GM19395 (cell line): Measurements from ENCODE around the gene TOR4A.
"Not testable (repeated sequence)": the region's sequence is repeated elsewhere in the genome, so short reads cannot be mapped to it uniquely, and the experiment has no call there.

Source experiments
- ATAC-seq: cut with Tn5 transposase; IDR thresholded peaks from one replicate; pipeline ENCODE4 v1.9.1; 2021; ENCODE audit warnings: mild to moderate bottlenecking, moderate library complexity; ENCODE audit not compliant: unreplicated experiment

The TOR4A gene

DNA sequence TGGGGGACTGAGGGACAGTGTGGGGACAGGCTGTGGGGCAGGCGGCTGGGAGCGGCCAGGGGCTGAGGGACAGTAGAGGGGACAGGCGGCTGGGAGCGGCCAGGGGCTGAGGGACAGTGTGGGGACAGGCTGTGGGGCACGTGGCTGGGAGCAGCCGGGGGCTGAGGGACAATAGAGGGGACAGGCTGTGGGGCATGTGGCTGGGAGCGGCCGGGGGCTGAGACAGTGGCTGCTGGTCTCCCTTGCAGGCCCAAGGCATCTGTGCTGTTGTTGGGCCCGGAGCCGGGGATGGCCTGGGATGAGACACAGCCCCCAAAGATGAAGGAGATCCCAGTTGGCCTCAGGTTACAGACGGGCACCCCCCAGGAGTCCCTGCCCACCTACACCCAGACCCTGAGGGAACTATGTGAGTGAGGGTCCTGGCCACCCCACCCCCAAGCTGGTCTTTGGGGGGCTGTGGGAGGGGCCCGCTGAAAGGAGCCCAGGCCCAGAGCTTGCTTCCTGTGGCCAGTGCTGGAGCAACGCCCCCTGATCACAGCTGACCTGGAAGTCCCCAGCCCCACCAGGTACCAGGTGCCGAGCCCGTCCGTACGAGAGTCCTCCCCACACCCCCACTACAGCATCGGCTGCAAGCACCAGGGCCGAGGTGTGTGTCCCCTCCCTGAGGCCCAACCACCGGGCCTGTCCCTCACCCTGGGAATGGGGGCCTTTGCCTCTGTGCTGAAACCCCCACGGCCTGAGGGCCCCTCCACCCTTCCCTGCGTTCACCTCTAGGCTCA is 25.8 kb upstream of the TOR4A start:
- ATAC-seq, result no peak

DNA sequence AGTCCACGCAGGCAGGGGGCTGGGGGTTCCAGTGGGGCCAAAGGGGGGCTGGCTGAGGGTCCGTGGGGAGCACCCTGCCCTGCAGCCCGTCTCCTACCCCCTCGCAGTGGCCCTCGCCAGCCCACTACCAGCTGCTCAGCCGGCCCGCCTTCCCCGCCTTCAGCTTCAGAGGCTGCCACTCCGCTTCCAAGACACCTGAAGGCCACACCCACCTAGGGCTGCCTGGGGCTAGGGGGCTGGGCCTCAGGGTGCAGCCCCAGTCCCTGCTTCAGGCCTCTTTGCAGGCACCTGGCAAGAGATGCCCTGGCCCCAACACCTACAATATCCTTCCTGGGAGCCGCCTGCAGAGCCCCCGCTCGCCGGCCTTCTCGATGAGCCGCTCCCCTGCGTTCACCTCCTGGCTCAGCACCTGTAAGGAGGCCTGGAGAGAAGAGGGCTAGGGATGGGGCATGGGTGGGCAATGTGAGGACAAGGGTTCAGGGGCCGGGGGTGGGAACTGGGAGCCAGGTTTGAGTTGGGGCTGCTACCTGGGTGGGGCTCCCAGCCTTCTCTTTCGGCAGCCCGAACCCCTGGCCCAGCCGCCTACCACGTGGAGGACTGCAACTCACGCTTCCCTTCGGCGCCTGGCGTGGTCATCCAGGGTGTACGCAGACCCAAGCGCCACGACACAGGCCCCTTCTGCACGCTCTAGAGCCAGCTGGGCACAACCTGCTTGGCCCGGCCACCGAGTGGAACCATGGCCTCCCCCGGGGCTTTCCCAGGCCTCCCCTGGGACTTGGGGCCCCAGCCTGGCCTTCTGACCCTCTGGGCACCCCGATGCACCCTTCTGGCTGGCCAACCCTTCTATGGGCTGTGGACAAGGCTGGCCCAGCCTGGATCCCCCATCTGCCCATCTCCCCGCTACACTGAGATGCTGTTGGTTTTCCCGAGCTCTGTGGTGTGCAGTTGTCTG is 24.7 kb upstream of the TOR4A start:
- no peak for ATAC-seq

DNA sequence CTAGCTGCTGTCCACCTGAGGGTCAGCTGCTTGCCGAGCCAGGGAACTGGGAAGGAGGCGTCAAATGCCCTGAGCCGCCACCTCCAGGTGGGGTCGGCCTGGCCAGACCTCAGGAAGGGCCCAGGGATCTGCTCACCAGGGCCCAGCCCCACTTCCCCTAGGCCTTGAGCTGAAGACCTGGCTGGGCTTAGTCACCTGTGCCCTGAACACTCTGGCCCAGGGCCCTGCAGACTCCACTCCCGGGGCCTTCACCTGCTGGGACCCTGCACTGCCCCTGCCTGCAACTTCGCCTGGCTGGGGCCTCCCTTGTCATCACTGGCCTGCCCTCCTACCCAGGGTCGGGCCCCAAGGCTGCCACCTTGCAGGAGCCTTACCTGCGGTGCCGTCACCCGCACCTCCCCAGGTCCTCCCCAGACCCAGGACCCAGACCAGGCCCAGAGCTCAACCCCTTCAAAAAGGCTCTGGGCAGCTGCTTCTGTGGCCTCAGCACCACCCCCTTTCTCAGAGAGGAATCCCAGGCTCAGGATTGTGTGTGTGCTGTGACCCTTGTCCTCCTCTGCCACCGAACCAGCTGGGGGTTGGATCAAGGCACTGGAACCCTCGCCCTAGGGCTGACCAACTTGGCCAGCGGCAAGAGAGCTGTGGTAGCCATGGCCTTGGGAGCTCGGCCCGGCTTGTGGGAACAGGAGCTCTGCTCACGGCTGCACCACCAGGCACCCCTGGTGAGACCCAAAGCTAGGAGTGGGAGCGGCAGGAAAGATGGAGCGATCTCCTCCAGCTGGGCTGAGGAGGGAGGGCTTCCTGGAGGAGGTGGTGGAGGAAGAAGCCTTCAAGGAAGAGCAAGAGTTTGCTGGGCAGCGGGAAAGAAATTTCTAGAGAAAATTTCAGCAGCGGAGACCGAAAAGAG is 23.6 kb upstream of the TOR4A start:
- no peak for ATAC-seq

DNA sequence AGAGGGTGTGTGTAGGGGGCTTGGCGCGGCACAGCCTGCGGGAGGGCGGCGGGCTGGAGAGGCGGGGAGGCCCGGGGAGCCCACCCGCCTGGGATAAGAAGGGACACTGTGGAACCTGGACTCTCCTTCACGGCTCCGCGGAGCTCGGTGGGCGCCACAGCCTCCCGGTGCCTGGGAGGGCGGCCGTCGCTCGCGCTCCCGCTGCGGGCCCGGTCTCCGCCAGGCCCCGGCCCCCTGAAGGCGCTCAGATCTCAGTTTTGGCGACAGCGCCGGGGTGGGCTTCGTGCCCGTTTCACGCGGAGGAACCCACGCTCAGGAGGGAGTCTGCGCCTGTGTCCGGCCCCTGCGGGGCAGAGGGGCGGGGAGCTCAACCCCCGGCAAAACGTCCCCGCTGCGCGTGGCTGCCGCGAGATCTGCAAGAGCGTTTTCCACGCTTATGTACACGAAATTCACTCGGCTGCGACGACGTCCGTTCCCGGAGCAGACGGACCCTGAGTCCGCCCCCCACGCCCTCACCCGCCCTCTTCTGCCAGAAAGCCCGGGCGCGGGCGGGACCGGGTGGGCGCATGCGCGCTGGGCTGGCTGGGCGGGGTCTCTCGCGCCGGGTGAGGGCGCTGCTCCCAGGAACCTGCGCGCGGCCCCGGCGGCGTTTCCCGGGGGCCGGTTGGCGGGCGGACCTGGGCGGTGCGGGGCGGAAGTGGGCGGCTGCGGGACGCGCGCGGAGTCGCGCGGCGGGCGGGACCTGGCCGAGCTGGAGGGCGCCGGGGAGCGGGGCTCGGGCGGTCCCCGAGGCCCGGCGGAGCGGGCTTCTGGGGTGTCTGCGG is 22.7 kb upstream of the TOR4A start, which contains the start of gene NELFB:
Gene NELFB, plus strand, starts transcription at position 704 of the 824 bp plus-strand sequence.
- ATAC-seq, result peak; percentile 77

DNA sequence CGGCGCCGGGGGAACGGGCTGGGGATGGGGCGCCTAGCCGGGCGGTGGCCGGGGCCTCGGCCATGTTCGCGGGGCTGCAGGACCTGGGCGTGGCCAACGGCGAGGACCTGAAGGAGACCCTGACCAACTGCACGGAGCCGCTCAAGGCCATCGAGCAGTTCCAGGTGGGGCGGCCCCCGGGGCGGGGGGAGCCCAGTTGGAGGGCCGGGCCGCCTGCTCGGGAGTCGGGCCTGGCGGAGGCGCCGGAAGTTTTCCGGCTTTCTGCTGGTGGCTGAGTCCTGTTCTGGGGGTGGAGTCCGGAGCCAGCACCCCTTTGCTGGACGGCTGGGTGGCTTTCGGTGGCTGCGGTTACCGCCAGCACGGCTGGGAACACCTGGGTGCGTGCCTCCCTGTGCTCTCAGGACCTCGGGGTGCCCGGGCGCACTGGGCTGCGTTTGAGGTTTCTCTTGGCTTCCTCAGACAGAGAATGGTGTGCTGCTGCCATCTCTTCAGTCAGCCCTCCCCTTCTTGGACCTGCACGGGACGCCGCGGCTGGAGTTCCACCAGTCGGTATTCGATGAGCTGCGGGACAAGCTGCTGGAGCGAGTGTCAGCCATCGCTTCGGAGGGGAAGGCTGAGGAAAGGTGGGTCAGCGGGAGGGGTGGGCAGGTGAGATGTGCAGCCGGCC is 21.9 kb upstream of the TOR4A start:
- peak; percentile 38 for ATAC-seq

DNA sequence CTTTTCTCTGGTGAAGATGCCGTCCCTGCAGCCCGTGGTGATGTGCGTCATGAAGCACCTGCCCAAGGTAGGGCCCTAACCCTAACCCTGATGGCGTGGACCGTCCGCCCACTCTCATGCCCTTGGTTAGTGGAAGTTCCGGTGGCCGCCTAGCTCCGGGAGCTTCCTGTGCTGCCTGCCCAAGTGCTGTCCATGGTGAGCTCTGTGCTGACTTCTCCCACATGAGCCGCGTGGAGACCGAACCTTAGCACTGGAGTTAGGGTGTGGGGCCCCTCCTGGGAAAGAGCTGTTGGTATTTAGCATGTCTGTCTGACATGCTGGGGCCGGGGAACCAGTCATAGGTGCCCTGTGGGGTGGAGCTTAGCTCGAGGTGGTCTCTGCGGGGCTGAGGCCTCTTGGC is 21.2 kb upstream of the TOR4A start:
- ATAC-seq, result no peak

DNA sequence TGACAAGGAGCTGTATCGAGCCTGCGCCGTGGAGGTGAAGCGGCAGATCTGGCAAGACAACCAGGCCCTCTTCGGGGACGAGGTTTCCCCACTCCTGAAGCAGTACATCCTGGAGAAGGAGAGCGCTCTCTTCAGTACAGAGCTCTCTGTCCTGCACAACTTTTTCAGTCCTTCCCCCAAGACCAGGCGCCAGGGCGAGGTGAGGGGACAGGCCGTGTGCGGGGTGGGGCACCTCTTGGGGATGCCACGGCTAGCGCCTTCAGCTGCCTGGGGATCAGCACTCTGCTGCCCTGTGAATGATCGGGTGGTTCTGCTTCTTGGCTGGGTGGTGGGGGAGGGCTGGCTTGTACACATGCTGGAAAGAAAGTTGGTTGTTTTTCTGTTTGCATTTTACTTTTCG is 20.7 kb upstream of the TOR4A start:
- ATAC-seq, result no peak

DNA sequence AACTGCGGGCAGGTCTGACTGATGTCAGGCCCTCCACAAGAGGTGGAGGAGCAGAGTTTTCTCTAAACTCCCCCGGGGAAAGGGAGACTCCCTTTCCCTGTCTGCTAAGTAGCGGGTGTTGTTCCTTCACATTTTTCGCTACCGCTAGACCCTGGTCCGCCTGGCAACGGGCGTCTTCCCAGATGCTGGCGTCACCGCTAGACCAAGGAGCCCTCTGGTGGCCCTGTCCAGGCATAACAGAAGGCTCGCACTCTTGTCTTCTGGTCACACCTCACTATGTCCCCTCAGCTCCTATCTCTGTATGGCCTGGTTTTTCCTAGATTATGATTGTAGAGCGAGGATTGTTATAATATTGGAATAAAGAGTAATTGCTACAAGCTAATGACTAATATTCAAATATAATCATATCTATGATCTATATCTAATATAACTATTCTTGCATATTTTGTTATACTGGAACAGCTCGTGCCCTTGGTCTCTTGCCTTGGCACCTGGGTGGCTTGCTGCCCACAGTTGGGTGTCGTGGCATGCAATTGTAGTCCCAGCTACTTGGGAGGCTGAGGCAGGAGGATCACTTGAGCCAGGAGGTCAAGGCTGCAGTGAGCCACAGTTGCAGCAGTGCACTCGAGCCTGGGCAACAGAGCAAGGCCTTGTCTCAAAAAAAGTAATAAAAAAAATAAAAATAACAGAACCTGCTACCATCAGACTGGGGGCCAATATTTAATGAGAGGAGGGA is 15.2 kb upstream of the TOR4A start:
- ATAC-seq, result not testable (repeated sequence)

DNA sequence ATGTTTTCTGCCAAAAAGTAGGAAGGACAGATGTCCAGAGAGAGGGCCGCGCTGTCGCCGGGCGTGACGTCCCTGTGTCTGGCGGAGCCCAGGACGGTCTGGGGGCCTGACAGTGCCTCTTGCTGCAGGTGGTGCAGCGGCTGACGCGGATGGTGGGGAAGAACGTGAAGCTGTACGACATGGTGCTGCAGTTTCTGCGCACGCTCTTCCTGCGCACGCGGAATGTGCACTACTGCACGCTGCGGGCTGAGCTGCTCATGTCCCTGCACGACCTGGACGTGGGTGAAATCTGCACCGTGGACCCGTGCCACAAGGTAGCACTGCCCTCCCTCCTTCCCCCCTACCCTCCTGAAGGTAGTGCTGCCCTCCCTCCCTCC is 14.6 kb upstream of the TOR4A start:
- no peak for ATAC-seq

DNA sequence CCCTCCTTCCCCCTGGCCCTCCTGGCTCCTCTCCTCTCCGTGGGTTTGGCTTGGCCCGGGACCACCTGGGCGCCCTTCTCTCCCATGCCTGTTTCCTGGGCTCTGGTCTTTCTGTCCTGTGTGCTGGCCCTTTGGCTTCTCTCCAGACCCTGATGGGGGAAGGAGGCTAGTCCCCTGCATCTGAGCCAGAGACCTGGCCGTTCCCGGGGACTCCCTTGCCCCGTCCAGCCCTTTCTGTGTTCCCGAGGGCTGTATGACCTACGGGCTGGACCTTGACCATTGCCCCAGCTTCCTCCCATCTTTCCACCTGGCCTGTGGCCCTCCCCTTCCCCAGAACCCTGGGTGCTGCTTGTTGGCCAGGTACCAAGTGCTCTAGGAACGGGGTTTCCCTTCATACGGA is 14.0 kb upstream of the TOR4A start:
- ATAC-seq, result no peak

DNA sequence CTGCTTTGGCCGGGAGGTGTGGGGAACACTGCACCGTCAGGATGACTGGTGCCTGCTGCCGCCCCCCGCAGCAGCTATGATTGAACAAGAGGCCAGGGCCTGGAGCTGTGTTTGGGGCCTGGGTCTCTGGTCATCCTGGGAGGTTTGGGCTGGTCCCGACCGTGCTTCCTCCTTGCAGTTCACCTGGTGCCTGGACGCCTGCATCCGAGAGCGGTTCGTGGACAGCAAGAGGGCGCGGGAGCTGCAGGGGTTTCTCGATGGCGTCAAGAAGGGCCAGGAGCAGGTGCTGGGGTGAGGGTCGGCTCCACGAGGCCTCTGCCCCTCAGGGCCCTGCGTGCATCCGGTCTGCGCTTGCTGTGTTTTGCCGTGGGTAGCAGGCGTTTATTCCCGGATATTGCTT is 13.5 kb upstream of the TOR4A start:
- no peak for ATAC-seq

DNA sequence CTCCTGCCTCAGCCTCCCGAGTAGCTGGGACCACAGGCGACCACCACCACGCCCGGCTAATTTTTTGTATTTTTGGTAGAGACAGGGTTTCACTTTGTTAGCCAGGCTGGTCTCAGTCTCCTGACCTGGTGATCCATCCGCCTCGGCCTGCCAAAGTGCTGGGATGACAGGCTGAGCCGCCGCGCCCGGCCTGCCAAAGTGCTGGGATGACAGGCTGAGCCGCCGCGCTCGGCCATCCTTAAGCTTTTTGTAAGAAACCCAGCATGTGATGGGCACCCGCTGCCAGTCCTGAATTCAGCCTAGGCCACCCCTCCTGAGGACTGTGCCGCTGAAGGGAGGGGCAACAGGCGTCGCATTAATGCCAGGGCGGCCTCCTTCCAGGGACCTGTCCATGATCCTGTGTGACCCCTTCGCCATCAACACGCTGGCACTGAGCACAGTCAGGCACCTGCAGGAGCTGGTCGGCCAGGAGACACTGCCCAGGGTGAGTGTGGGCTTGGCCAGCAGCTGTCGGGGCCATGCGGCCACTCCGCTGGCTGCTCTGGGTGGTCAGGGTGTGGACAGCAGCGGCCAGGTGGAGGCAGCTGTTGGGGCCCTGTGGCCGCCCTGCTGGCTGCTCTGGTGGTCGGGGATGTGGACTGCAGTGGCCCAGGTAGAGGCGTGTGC is 11.9 kb upstream of the TOR4A start:
- ATAC-seq, result no peak

DNA sequence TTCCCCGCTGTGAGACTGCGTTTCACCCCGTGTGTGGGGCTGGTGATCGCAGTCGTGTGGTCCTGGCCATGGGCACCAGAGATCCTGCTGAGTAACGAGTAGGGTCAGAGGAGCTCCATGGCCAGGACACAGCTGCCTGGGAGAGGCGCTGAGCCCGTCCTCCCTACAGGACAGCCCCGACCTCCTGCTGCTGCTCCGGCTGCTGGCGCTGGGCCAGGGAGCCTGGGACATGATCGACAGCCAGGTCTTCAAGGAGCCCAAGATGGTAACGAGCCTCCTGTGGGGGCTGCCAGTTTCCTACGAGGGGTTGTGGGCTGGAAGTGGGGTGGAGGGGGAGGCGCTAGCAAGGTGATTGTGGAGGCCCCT is 11.4 kb upstream of the TOR4A start:
- no peak for ATAC-seq

DNA sequence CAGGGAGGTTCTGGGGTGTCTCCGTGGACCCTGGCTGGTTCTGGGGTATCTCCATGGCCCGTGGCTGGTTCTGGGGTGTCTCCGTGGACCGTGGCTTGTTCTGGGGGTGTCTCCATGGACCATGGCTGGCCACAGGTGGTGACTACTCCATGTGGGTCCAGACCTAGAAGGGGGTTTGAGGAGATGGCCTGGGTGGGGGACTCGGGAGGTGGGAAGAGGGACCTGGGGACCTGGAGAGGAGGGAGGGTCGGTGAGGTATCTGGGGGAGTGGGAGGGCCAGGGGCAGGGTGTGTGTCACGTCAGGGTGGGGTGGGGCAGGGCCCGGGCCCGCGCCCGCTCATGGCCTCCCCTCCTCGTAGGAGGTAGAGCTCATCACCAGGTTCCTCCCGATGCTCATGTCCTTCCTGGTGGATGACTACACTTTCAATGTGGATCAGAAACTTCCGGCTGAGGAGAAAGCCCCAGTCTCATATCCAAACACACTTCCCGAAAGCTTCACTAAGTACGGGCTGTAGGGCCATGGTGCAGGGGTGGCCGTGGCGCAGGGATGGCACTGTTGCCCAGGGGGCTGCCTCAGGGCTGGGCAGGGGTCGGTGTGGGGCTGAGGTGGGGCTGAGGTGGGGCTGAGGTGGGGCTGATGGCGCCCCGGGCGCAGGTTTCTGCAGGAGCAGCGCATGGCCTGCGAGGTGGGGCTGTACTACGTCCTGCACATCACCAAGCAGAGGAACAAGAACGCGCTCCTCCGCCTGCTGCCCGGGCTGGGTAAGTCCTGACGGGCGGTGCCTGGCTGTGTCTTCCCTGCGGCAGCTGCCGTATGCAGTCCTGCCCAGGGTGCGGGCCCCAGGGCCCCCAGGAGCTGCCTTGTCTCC is 10.7 kb upstream of the TOR4A start:
- no peak for ATAC-seq

DNA sequence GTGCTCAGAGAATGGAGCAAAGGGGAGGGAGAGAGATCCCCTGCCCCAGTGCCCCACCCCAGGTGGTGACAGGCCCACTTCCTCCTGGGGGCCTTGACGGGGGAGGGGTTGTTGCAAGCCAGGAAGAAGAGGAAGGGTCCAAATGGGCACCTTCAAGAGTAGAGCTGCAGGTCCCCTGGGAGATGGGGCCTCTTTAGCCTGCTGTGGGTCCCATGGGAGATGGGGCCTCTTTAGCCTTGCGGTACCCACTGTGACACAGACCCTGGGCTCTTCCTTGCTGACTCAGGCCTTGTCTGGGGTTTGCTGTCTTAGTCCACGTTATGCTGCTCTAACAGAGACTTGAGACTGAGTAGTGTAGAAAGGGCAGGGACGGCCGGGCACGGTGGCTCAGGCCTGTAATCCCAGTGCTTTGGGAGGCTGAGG is 9.6 kb upstream of the TOR4A start:
- no peak for ATAC-seq

DNA sequence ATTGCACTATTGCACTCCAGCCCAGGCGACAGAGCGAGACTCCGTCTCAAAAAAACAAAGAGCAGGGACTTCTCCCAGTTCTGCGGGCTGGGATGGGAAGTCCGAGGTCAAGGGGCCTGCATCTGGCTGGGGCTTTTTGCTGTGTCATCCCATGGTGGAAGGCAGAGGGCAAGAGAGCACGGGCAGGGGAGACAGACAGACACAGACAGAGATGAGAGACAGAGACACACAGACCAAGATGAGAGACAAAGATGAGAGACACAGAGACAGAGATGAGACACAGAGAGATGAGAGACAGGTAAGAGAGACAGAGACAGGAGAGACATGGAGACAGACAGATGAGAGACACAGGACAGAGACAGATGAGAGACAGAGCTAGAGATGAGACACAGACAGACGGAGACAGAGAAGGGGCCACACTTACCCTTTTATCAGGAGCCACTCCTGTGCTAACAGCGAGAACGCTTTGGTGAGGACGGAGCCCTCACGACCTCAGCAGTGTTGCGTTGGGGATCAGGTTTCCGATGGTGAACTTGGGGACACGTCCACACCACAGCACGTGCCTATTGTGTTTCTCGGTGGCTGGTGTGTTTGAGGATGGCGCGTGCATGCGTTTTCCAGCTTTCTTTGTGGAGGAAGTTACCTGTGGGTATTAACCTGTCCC is 8.9 kb upstream of the TOR4A start:
- no peak for ATAC-seq

DNA sequence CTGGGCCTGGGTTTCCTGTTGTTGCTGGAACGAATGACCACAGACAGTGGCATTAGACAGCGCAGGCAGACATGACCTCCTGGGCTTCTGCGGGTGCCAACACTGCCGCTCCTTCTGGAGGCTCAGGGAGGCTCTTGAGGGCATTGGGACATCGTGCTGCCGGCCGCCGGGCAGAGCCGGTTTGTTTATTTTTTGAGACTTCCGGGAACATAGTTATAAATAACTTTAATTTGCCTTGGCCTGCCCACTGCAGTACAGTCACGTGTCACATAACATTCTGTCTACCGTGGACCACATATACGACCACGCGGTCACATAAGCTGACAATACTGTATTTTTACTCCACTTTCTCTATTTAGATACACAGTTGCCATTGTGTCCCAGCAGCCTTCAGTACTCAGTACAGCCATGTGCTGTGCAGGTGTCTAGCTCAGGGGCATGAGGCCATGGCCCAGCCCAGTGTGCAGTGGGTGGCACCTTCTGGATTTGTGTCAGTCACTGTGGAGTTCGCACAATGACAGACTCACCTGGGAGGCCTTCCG is 8.2 kb upstream of the TOR4A start:
- no peak for ATAC-seq
